HCT116 (cell line): ENCODE data around the gene TAGLN2. TPM values are rescaled to one million over a fixed set of nuclear protein-coding genes. Genes with fewer than 3 reads are reported as not detected.

ENCODE experiments used
- ATAC-seq: fragments of 200-7000 bp; cut with Tn5 transposase; 2 replicates; pipeline ENCODE4 v1.9.1; 2020; ENCODE audit warnings: mild to moderate bottlenecking, moderate library complexity
- BruUV-seq: library from RNA; stranded (reverse); fragments of 400-500 nt; replicated peaks from 2 replicates; lab custom pipeline; 2021; lab: Mats Ljungman, UMichigan
- CTCF ChIA-PET: fragments of 300-600 bp; sonication (Branson Sonifier 250); formaldehyde crosslinking; loops from one replicate; lab custom pipeline; 2021; ENCODE audit warnings: antibody characterized with exemption; lab: Charles Lee
- POLR2A ChIA-PET: fragments of 300-600, 350-600 bp; sonication (Branson Sonifier 250); formaldehyde crosslinking; loops from one replicate; lab custom pipeline; 2021; ENCODE audit warnings: antibody characterized with exemption; lab: Charles Lee
- RAD21 ChIA-PET, 2 experiments: fragments of 300-600 bp; sonication (Branson Sonifier 250); formaldehyde crosslinking; loops; one replicate each; lab custom pipeline; 2023; ENCODE audit warnings: low total read pairs in 2 of 2; ENCODE audit not compliant: uncharacterized antibody in 2 of 2, unreplicated experiment in 2 of 2, low non-redundant PET in 1 of 2; lab: Charles Lee
- DNase-seq: peaks from one replicate; pipeline ENCODE4 v3.0.0-alpha.2; 2010; ENCODE audit warnings: low read depth, low spot score
- H2AFZ ChIP-seq: fragments of 200-600 bp; shearing (Covaris generic), sonication (generic); 2 replicates; pipeline ENCODE4 v1.6.1; 2017; ENCODE audit warnings: low read depth, mixed run types, mixed read lengths, antibody characterized with exemption, low read length; ENCODE audit not compliant: poor library complexity, severe bottlenecking
- H3K27ac ChIP-seq: 2 replicates; pipeline ENCODE4 v1.5.1; 2012; ENCODE audit warnings: low read depth, low read length
- H3K27me3 ChIP-seq: fragments of 200-600 bp; sonication (generic); 2 replicates; pipeline ENCODE4 v1.6.1; 2016; ENCODE audit warnings: mixed run types, low read length, mixed read lengths; ENCODE audit not compliant: insufficient read depth
- H3K36me3 ChIP-seq, 2 experiments: fragments of 200-500 bp in 1 of 2; fragments of 200-600 bp in 1 of 2; sonication (Bioruptor generic) in 1 of 2; sonication (generic) in 1 of 2; 2 replicates each; pipeline versions ENCODE4 v1.5.1 to v1.6.1; 2014 to 2016; ENCODE audit warnings: low read length in 2 of 2, inconsistent platforms in 1 of 2, mixed read lengths in 1 of 2, mixed run types in 1 of 2; ENCODE audit not compliant: insufficient read depth in 2 of 2, control insufficient read depth in 1 of 2
- H3K4me1 ChIP-seq, 2 experiments: fragments of 200-600 bp in 1 of 2; sonication (generic) in 1 of 2; 2 replicates each; pipeline versions ENCODE4 v1.5.1 to v1.6.1; 2012 to 2017; ENCODE audit warnings: low read length in 2 of 2, inconsistent platforms in 1 of 2, mild to moderate bottlenecking in 1 of 2, mixed read lengths in 1 of 2, mixed run types in 1 of 2, moderate library complexity in 1 of 2; ENCODE audit not compliant: insufficient read depth in 2 of 2, control insufficient read depth in 1 of 2
- H3K4me2 ChIP-seq: fragments of 200-600 bp; sonication (generic); 2 replicates; pipeline ENCODE4 v1.6.1; 2017; ENCODE audit warnings: mixed run types, low read length, mixed read lengths
- H3K4me3 ChIP-seq, 2 experiments: fragments of 200-600 bp in 1 of 2; sonication (generic) in 1 of 2; replicated peaks in 1 of 2; 2 replicates each; pipeline ENCODE4 v1.5.1; 2011 to 2016; ENCODE audit warnings: low read length in 2 of 2, control low read depth in 1 of 2, low read depth in 1 of 2, mild to moderate bottlenecking in 1 of 2, mixed read lengths in 1 of 2, mixed run types in 1 of 2
- H3K79me2 ChIP-seq: fragments of 200-600 bp; sonication (generic); 2 replicates; pipeline ENCODE4 v1.6.1; 2017; ENCODE audit warnings: mild to moderate bottlenecking, mixed run types, low read length, moderate library complexity, mixed read lengths; ENCODE audit not compliant: insufficient read depth
- H3K9ac ChIP-seq: fragments of 200-600 bp; sonication (generic); 2 replicates; pipeline ENCODE4 v1.6.1; 2016; ENCODE audit warnings: low read length, mixed read lengths
- H3K9me2 ChIP-seq: fragments of 200-600 bp; sonication (generic), shearing (Covaris generic); 2 replicates; pipeline ENCODE4 v1.6.1; 2017; ENCODE audit warnings: mixed run types, mild to moderate bottlenecking, moderate library complexity; ENCODE audit not compliant: insufficient read depth
- H3K9me3 ChIP-seq, 2 experiments: fragments of 200-500 bp in 1 of 2; fragments of 200-600 bp in 1 of 2; sonication (Bioruptor generic) in 1 of 2; sonication (generic) in 1 of 2; 2 replicates each; pipeline ENCODE4 v1.6.1; 2014 to 2017; ENCODE audit warnings: low read length in 2 of 2, mixed read lengths in 2 of 2, inconsistent platforms in 1 of 2, low read depth in 1 of 2, mild to moderate bottlenecking in 1 of 2, mixed run types in 1 of 2, moderate library complexity in 1 of 2; ENCODE audit not compliant: control insufficient read depth in 1 of 2, insufficient read depth in 1 of 2
- H4K20me1 ChIP-seq: fragments of 200-600 bp; sonication (generic), shearing (Covaris generic); 2 replicates; pipeline ENCODE4 v1.6.1; 2017; ENCODE audit warnings: mixed run types, mild to moderate bottlenecking, moderate library complexity; ENCODE audit not compliant: insufficient read depth
- CEBPB ChIP-seq: IDR thresholded peaks from 2 replicates; pipeline ENCODE4 v1.6.1; 2012; ENCODE audit warnings: low read depth
- CTCF ChIP-seq, 3 experiments: fragments of 200-600 bp in 1 of 3; sonication (generic) in 1 of 3; IDR thresholded peaks in 2 of 3; conservative IDR thresholded peaks in 1 of 3; 2 replicates each; pipeline ENCODE4 v1.5.1; 2012 to 2017; ENCODE audit warnings: low read depth in 2 of 3, low read length in 2 of 3, antibody characterized with exemption in 1 of 3, borderline replicate concordance in 1 of 3, control low read depth in 1 of 3, mild to moderate bottlenecking in 1 of 3, mixed read lengths in 1 of 3, mixed run types in 1 of 3, moderate library complexity in 1 of 3; ENCODE audit not compliant: insufficient read depth in 1 of 3
- EGR1 ChIP-seq: IDR thresholded peaks from 2 replicates; pipeline ENCODE4 v1.6.1; 2012; ENCODE audit warnings: low read depth
- ELF1 ChIP-seq: IDR thresholded peaks from 2 replicates; pipeline ENCODE4 v1.6.1; 2012; ENCODE audit warnings: low read depth, borderline replicate concordance
- EZH2phosphoT487 ChIP-seq: fragments of 200-600 bp; IDR thresholded peaks from 2 replicates; pipeline ENCODE4 v1.6.1; 2018; ENCODE audit warnings: antibody characterized with exemption, borderline replicate concordance
- JUND ChIP-seq: IDR thresholded peaks from 2 replicates; pipeline ENCODE4 v1.6.1; 2012
- MAX ChIP-seq: IDR thresholded peaks from 2 replicates; pipeline ENCODE4 v1.6.1; 2012
- POLR2A ChIP-seq: IDR thresholded peaks from 2 replicates; pipeline ENCODE4 v1.7.0; 2011; ENCODE audit warnings: borderline replicate concordance; ENCODE audit not compliant: insufficient read depth, insufficient read length; ENCODE audit errors: extremely low read depth
- POLR2AphosphoS5 ChIP-seq: IDR thresholded peaks from 2 replicates; pipeline ENCODE4 v1.6.1; 2011; ENCODE audit warnings: mild to moderate bottlenecking, low read depth, low read length, moderate library complexity
- REST ChIP-seq: IDR thresholded peaks from 2 replicates; pipeline ENCODE4 v1.6.1; 2012; ENCODE audit warnings: low read depth
- SIN3A ChIP-seq: IDR thresholded peaks from 2 replicates; pipeline ENCODE4 v1.6.1; 2012; ENCODE audit warnings: low read depth
- SP1 ChIP-seq: IDR thresholded peaks from 2 replicates; pipeline ENCODE4 v1.6.1; 2012; ENCODE audit warnings: low read depth
- SRF ChIP-seq: IDR thresholded peaks from 2 replicates; pipeline ENCODE4 v1.6.1; 2012; ENCODE audit warnings: low read depth
- YY1 ChIP-seq: IDR thresholded peaks from 2 replicates; pipeline ENCODE4 v1.6.1; 2011; ENCODE audit warnings: low read length, low read depth, moderate library complexity, mild to moderate bottlenecking; ENCODE audit not compliant: insufficient replicate concordance; ENCODE audit errors: extremely low read depth
- ZFX ChIP-seq: fragments of 450-650 bp; IDR thresholded peaks from 2 replicates; pipeline ENCODE4 v1.6.1; 2017
- ZNF274 ChIP-seq: fragments of 200-500 bp; sonication (Bioruptor generic); IDR thresholded peaks from 2 replicates; pipeline ENCODE4 v1.6.1; 2014; ENCODE audit warnings: mild to moderate bottlenecking, low read depth, low read length, inconsistent platforms
- intact Hi-C: fragments of 100-400 bp; cut with micrococcal nuclease; formaldehyde crosslinking; loops from 2 replicates; pipeline ENCODE4 v1.10.0; 2022
- total RNA-seq: library from RNA; stranded (reverse); gene quantifications from one replicate; pipeline ENCODE4 v1.2.1, GENCODE V29; 2021; ENCODE audit not compliant: unreplicated experiment
- TF ChIP-seq, protein P1 (sequence below): IDR thresholded peaks from 2 replicates; pipeline ENCODE4 v1.6.1; 2012
- TF ChIP-seq, protein P2 (sequence below): IDR thresholded peaks from 2 replicates; pipeline ENCODE4 v1.6.1; 2011; ENCODE audit warnings: mild to moderate bottlenecking, low read length, moderate library complexity; ENCODE audit not compliant: insufficient replicate concordance; ENCODE audit errors: extremely low read depth

Gene TAGLN2
- total RNA-seq, 1 experiment from 2014 or later, result 127 TPM

DNA sequence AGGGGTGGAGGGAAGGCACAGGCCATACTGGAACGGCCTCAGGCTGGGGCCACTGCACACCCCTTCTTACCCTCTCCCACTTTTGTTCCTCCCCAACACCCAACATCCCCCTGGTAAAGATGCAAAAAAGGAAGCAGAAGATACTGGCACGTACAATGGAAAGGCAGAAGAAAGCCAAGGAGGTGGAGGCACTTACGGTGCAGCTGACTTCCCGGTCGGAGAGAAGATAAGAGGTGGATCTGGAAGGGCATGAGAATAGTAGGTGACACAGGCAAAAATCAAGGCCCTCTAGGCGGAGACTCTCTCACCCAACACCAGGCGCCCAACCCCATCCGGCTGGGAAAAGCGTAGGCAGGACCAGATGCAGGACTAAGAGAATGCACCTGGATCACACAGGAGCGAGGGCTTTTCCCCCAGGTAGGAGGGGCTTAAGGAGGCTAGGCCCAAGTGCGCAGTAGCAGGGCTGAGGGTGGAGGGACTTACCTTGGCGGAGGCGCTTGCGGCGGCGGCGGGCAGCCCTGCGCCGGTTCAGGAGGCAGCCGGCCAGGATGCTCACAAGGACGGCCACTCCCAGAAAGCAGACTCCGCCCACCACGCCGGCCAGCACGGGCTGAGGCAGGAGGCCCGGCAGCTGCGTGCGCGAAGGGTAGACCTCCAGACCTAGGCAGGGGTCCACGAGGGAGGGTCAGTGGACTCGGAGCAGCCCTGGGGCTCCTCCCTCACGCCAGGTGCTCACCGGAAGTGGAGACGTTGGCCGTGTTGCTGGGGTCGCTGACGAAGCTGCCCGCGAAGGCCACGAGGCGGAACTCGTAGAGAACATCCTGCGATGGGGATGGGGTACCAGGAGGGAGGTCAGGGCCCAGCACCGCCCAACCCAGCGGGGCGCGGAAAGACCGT lies 4.1 kb upstream of the TAGLN2 start:
- H3K4me3 ChIP-seq, result no peak overlapping the region
- H3K27me3 ChIP-seq, result no peaks in the 10 kb centered on the region
- ChIA-PET RAD21 (no interaction called here), POLR2A (no interaction called here), CTCF (interaction anchor here (2.5 kb wide), 1 partner anchor 78 kb away, joined by 15 read pairs; no protein-coding TSS in a partner anchor)
- BruUV-seq, result no TSS peak
- H3K4me2 ChIP-seq, result no peak overlapping the region
- no peaks in the 10 kb centered on the region for H3K9me3 ChIP-seq
- peaks cover under 1% of the 10 kb centered on the region; the same call in 1 of the 2 replicates for H3K79me2 ChIP-seq
- H3K27ac ChIP-seq, result no peak overlapping the region
- H3K9ac ChIP-seq, result no peak overlapping the region
- H3K4me1 ChIP-seq, result peaks cover 5 to 20% of the 10 kb centered on the region in 2 experiments; a peak in 3 of 4 replicates
- H3K36me3 ChIP-seq, result no peaks in the 10 kb centered on the region; a peak in 1 of 4 replicates
- intact Hi-C loops, result no loop called here
- DNase-seq, result no peak
- no peak for ATAC-seq
- H2AFZ ChIP-seq, result no peak overlapping the region
- no peaks in the 10 kb centered on the region for H3K9me2 ChIP-seq
- no peaks in the 10 kb centered on the region for H4K20me1 ChIP-seq
- TF ChIP-seq POLR2A (no peak), JUND (no peak), CEBPB (no peak), MAX (no peak), CTCF (IDR thresholded peaks at IDR 0.05 in 2 of 3, conservative IDR thresholded peaks at IDR 0.05 in 1 of 3; ENCODE audit: borderline replicate concordance in 1 of 3, insufficient read depth in 1 of 3, low read depth in 2 of 3, low read length in 2 of 3) (no peak), EZH2phosphoT487 (no peak), ZFX (no peak), SP1 (no peak), REST (no peak), SIN3A (no peak), ZNF274 (no peak), EGR1 (no peak), YY1 (no peak), ELF1 (no peak), SRF (no peak), POLR2AphosphoS5 (no peak)
- TF ChIP-seq, protein P1, sequence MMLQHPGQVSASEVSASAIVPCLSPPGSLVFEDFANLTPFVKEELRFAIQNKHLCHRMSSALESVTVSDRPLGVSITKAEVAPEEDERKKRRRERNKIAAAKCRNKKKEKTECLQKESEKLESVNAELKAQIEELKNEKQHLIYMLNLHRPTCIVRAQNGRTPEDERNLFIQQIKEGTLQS, result no peak
- TF ChIP-seq, protein P2, sequence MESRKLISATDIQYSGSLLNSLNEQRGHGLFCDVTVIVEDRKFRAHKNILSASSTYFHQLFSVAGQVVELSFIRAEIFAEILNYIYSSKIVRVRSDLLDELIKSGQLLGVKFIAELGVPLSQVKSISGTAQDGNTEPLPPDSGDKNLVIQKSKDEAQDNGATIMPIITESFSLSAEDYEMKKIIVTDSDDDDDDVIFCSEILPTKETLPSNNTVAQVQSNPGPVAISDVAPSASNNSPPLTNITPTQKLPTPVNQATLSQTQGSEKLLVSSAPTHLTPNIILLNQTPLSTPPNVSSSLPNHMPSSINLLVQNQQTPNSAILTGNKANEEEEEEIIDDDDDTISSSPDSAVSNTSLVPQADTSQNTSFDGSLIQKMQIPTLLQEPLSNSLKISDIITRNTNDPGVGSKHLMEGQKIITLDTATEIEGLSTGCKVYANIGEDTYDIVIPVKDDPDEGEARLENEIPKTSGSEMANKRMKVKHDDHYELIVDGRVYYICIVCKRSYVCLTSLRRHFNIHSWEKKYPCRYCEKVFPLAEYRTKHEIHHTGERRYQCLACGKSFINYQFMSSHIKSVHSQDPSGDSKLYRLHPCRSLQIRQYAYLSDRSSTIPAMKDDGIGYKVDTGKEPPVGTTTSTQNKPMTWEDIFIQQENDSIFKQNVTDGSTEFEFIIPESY, result no peak
